8988T (cell line): Measurements from ENCODE around the gene OR6B1.
"Not testable (repeated sequence)": the region's sequence is repeated elsewhere in the genome, so short reads cannot be mapped to it uniquely, and the experiment has no call there.

Experiments used
- DNase-seq: peaks from one replicate; pipeline ENCODE4 v3.0.0; 2011

The OR6B1 gene

DNA sequence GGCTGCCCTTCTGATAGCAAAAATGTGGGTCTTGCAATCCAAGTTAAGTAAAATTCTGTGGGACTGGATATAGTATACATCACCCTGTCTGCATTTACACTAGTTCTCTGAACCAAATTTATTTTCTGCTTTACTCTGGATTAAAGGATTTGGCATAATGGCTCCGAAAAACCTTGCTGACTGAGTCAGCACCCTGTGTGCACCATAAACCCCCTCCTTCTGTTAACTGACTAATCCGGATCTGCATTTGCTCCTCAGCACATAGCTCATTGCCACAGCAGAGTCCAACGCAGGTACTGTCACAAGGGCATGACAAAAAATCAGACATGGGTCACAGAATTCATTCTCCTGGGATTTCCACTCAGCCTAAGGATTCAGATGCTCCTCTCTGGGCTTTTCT lies 50.0 kb downstream of the OR6B1 start:
- DNase-seq: no peak

DNA sequence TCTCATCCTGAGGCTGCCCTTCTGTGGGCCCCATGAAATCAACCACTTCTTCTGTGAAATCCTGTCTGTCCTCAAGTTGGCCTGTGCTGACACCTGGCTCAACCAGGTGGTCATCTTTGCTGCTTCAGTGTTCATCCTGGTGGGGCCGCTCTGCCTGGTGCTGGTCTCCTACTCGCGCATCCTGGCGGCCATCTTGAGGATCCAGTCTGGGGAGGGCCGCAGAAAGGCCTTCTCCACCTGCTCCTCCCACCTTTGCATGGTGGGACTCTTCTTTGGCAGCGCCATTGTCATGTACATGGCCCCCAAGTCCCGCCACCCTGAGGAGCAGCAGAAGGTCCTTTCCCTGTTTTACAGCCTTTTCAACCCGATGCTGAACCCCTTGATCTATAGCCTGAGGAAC lies 50.8 kb downstream of the OR6B1 start:
- not testable (repeated sequence) for DNase-seq

DNA sequence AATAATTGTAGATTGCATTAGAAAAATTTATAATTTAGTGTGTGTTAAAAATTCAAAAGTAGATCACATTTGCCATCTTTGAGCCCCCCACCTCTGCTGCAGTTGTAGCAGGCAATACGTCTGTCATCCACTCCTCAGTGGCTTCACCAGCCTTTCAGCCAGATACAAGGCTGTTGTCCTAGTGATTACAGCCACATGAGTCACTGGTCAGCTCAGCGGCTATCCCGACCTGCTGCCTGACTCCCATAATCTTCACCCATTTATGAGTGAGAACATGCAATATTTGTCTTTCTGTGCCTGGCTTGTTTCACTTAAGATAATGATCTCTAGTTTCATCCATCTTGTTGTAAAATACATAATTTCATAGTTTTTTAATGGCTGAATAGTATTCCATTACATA lies 57.8 kb downstream of the OR6B1 start:
- DNase-seq: no peak
